Measurements from ENCODE around the gene VSTM2B.

VSTM2B gene

DNA sequence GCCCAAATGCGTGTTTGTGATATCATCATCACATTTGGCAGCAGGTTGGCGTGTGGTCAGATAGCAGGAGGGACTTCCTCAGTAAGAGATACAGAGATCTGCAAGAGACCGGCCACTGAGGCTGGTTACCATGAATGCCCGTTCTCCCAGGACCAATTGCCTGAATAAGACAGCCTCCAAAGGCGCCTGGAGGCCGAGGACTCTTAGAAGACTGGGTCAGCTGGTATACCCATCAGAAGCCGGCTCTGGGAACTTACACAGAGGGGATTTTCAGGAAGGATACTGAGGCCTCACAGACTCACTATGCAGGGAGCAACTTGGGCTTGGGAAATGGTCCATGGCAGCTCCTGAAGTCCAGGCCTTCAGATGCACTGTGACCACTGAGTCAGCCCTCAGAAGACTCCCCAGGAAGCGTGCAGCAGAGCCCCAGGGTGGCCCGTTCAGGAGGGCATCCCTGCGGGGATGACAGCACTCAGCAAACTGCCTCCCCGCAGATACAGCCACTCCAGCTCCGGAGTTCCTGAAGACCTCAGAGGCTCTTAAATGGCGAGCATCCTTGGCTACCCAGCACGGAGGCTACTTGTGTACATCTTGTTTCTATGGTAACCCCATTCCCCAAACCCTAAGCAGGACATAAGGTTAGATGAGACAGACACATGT is 26.4 kb upstream of the VSTM2B start:
- no peak overlapping the region for H3K4me2 ChIP-seq (ENCODE audit: low read depth, low read length)
- no peak overlapping the region for H3K27ac ChIP-seq (ENCODE audit: low read length)
- H3K9me3 ChIP-seq (replicated peaks; ENCODE audit: insufficient read depth, low read length) = no peaks in the 10 kb centered on the region
- peaks cover 37% of the 10 kb centered on the region for H3K27me3 ChIP-seq (replicated peaks; ENCODE audit: insufficient read depth, low read length)
- H3K4me1 ChIP-seq (ENCODE audit: low read length) = no peaks in the 10 kb centered on the region
- no peaks in the 10 kb centered on the region for H4K20me1 ChIP-seq (ENCODE audit: insufficient read depth, low read length)
- no peaks in the 10 kb centered on the region for H3K9me2 ChIP-seq (replicated peaks; ENCODE audit: insufficient read depth, low read length)
- TF ChIP-seq, protein P1, sequence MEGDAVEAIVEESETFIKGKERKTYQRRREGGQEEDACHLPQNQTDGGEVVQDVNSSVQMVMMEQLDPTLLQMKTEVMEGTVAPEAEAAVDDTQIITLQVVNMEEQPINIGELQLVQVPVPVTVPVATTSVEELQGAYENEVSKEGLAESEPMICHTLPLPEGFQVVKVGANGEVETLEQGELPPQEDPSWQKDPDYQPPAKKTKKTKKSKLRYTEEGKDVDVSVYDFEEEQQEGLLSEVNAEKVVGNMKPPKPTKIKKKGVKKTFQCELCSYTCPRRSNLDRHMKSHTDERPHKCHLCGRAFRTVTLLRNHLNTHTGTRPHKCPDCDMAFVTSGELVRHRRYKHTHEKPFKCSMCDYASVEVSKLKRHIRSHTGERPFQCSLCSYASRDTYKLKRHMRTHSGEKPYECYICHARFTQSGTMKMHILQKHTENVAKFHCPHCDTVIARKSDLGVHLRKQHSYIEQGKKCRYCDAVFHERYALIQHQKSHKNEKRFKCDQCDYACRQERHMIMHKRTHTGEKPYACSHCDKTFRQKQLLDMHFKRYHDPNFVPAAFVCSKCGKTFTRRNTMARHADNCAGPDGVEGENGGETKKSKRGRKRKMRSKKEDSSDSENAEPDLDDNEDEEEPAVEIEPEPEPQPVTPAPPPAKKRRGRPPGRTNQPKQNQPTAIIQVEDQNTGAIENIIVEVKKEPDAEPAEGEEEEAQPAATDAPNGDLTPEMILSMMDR (IDR thresholded peaks at IDR 0.05; ENCODE audit: low read length) = no peak
- TF ChIP-seq EZH2phosphoT487 (IDR thresholded peaks at IDR 0.05; ENCODE audit: low read length) (no peak), EZH2 (optimal IDR thresholded peaks at IDR 0.05; ENCODE audit: low read depth, low read length) (no peak)
- no peaks in the 10 kb centered on the region for H3K36me3 ChIP-seq (replicated peaks; ENCODE audit: insufficient read depth, low read length)
- H3K9ac ChIP-seq (ENCODE audit: low read length) = no peak overlapping the region
- no peak overlapping the region for H2AFZ ChIP-seq (ENCODE audit: low read length)
- no peaks in the 10 kb centered on the region for H3K79me2 ChIP-seq (ENCODE audit: low read length)
- H3K4me3 ChIP-seq (ENCODE audit: low read length) = no peak overlapping the region
- no peak for DNase-seq
- no peaks in the 10 kb centered on the region for H3F3A ChIP-seq (ENCODE audit: insufficient read depth, low read length)

DNA sequence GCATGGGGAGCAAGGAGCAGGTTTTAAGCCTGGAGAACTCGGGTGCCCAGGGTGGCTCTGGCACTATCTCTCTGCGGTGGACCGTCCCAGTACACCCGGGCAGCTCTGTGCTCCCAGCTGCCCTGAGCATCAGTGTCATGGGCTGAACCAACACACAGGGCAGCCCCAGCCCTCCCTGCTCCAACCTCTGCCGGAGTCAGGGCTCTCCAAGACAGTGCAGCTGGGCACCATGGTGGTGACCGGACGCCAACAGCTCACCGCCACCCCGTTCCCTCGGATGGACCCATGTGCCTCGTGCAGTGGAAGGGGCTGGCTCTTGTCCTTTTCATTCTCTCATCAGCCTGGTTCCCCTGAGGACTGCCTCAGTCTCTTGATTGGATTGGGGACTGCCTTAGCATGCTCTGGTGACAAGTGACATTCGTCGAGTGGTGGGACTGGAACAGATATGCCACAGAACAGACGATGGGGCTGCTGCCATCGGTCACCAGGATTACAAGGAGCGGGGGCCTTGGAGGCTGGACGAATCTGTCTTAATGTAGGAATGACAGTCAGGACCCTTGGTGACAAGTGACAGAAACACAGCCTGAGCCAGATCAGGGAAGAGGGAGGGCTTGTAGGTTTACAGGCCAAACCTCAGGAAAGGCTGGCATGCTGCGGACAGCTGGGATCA is 25.7 kb upstream of the VSTM2B start:
- Histone ChIP-seq H4K20me1 (ENCODE audit: insufficient read depth, low read length) (no peaks in the 10 kb centered on the region), H3K9me2 (replicated peaks; ENCODE audit: insufficient read depth, low read length) (no peaks in the 10 kb centered on the region), H3K4me2 (ENCODE audit: low read depth, low read length) (no peak overlapping the region), H3K79me2 (ENCODE audit: low read length) (no peaks in the 10 kb centered on the region), H2AFZ (ENCODE audit: low read length) (no peak overlapping the region), H3K4me1 (ENCODE audit: low read length) (no peaks in the 10 kb centered on the region), H3K4me3 (ENCODE audit: low read length) (no peak overlapping the region), H3K9me3 (replicated peaks; ENCODE audit: insufficient read depth, low read length) (no peaks in the 10 kb centered on the region), H3K9ac (ENCODE audit: low read length) (no peak overlapping the region), H3K36me3 (replicated peaks; ENCODE audit: insufficient read depth, low read length) (no peaks in the 10 kb centered on the region), H3F3A (ENCODE audit: insufficient read depth, low read length) (no peaks in the 10 kb centered on the region), H3K27me3 (replicated peaks; ENCODE audit: insufficient read depth, low read length) (peaks cover 37% of the 10 kb centered on the region), H3K27ac (ENCODE audit: low read length) (no peak overlapping the region)
- DNase-seq = no peak
- TF ChIP-seq EZH2phosphoT487 (IDR thresholded peaks at IDR 0.05; ENCODE audit: low read length) (no peak), EZH2 (optimal IDR thresholded peaks at IDR 0.05; ENCODE audit: low read depth, low read length) (no peak)
- TF ChIP-seq, protein P1 (IDR thresholded peaks at IDR 0.05; ENCODE audit: low read length) = no peak

DNA sequence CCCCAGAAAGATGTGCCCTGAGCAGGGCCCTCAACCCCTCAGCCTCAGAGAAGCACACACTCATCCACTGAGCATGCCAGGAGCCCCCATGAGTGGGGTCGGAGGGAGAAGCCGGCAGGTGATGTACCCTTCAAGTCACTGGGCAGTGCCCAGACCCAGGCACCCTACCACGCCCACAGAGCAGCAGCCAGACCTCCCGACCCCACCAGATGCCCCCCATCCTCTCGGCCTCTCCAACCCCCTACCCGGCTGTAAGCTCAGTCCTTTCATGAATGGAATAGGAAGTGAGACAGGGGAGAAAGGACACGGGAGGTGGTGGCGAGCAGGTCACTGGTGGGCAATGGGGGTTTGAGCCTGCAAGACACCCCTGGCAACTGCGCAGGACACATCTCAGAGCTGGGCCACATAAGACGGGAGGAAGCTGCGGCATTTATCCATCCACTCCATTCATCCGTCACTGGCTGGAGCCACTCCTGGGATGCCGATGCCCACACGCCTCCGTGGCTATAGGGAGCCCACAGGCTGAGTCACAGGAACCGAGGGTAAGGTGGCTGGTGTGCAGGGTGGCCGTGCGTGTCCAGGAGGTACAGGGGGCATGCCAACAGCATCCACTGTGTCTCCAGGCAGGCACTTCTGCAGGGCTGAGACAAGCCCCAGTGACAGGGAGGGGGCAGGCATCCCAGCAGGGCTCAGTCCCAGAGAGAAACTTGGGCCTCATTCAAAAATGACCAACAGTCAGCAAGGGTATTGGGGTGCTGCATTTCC is 23.8 kb upstream of the VSTM2B start:
- H3K4me2 ChIP-seq (ENCODE audit: low read depth, low read length) = no peak overlapping the region
- TF ChIP-seq EZH2 (optimal IDR thresholded peaks at IDR 0.05; ENCODE audit: low read depth, low read length) = no peak
- no peak for TF ChIP-seq EZH2phosphoT487 (IDR thresholded peaks at IDR 0.05; ENCODE audit: low read length)
- TF ChIP-seq, protein P1 (IDR thresholded peaks at IDR 0.05; ENCODE audit: low read length) = no peak
- DNase-seq = no peak
- no peak overlapping the region for H3K9ac ChIP-seq (ENCODE audit: low read length)
- H3K27ac ChIP-seq (ENCODE audit: low read length) = no peak overlapping the region
- no peaks in the 10 kb centered on the region for H3F3A ChIP-seq (ENCODE audit: insufficient read depth, low read length)
- no peaks in the 10 kb centered on the region for H4K20me1 ChIP-seq (ENCODE audit: insufficient read depth, low read length)
- no peaks in the 10 kb centered on the region for H3K79me2 ChIP-seq (ENCODE audit: low read length)
- H3K27me3 ChIP-seq (replicated peaks; ENCODE audit: insufficient read depth, low read length) = peaks cover 38% of the 10 kb centered on the region
- no peaks in the 10 kb centered on the region for H3K9me2 ChIP-seq (replicated peaks; ENCODE audit: insufficient read depth, low read length)
- no peaks in the 10 kb centered on the region for H3K9me3 ChIP-seq (replicated peaks; ENCODE audit: insufficient read depth, low read length)
- no peaks in the 10 kb centered on the region for H3K36me3 ChIP-seq (replicated peaks; ENCODE audit: insufficient read depth, low read length)
- H3K4me3 ChIP-seq (ENCODE audit: low read length) = no peak overlapping the region
- no peaks in the 10 kb centered on the region for H3K4me1 ChIP-seq (ENCODE audit: low read length)
- H2AFZ ChIP-seq (ENCODE audit: low read length) = no peak overlapping the region
